Mesenchymal stem cell (in vitro differentiated cells and primary cell): Measurements from ENCODE around the gene DDIT3.
"Not testable (repeated sequence)": the region's sequence is repeated elsewhere in the genome, so short reads cannot be mapped to it uniquely, and the experiment has no call there.

Source experiments
- DNase-seq: peaks from one replicate; pipeline ENCODE4 v3.0.0-alpha.2; 2013
- H2AFZ ChIP-seq: one replicate; pipeline ENCODE4 v1.6.1; 2013; ENCODE audit warnings: low read depth, mild to moderate bottlenecking, control low read depth, inconsistent platforms, low read length, moderate library complexity
- H2AK5ac ChIP-seq: 2 replicates; pipeline ENCODE4 v1.6.1; 2013; ENCODE audit warnings: low read length, moderate library complexity, mild to moderate bottlenecking, inconsistent platforms; ENCODE audit not compliant: severe bottlenecking
- H2BK120ac ChIP-seq: one replicate; pipeline ENCODE4 v1.6.1; 2013; ENCODE audit warnings: low read depth, mild to moderate bottlenecking, inconsistent platforms, low read length, moderate library complexity
- H2BK12ac ChIP-seq, 2 experiments: one replicate each; pipeline ENCODE4 v1.6.1; 2013; ENCODE audit warnings: inconsistent platforms in 2 of 2, low read length in 2 of 2, mild to moderate bottlenecking in 2 of 2, moderate library complexity in 2 of 2, control low read depth in 1 of 2
- H2BK15ac ChIP-seq: one replicate; pipeline ENCODE4 v1.6.1; 2013; ENCODE audit warnings: mild to moderate bottlenecking, low read depth, inconsistent platforms; ENCODE audit not compliant: poor library complexity, severe bottlenecking
- H2BK5ac ChIP-seq: 2 replicates; pipeline ENCODE4 v1.6.1; 2013; ENCODE audit warnings: low read depth, mild to moderate bottlenecking, low read length, control low read depth, inconsistent platforms; ENCODE audit not compliant: poor library complexity, severe bottlenecking
- H3K14ac ChIP-seq, 2 experiments: one replicate each; pipeline ENCODE4 v1.6.1; 2013; ENCODE audit warnings: inconsistent platforms in 2 of 2, low read length in 2 of 2, control low read depth in 1 of 2, mild to moderate bottlenecking in 1 of 2, moderate library complexity in 1 of 2
- H3K18ac ChIP-seq, 2 experiments: one replicate each; pipeline ENCODE4 v1.6.1; 2013; ENCODE audit warnings: inconsistent platforms in 2 of 2, low read length in 2 of 2, control low read depth in 1 of 2, low read depth in 1 of 2, mild to moderate bottlenecking in 1 of 2
- H3K23ac ChIP-seq, 2 experiments: one replicate each; pipeline ENCODE4 v1.6.1; 2013; ENCODE audit warnings: inconsistent platforms in 2 of 2, low read length in 2 of 2, mild to moderate bottlenecking in 2 of 2, moderate library complexity in 2 of 2, control low read depth in 1 of 2
- H3K27ac ChIP-seq: 2 replicates; pipeline ENCODE4 v1.5.1; 2013; ENCODE audit warnings: mild to moderate bottlenecking, moderate library complexity, low read length, control low read depth, inconsistent platforms; ENCODE audit not compliant: poor library complexity, severe bottlenecking
- H3K27me3 ChIP-seq, 2 experiments: 2 replicates each; pipeline versions ENCODE4 v1.6.1 to v1.7.0; 2013; ENCODE audit warnings: low read length in 2 of 2, mild to moderate bottlenecking in 2 of 2, moderate library complexity in 2 of 2, control low read depth in 1 of 2, inconsistent platforms in 1 of 2; ENCODE audit not compliant: control insufficient read depth in 1 of 2, insufficient read depth in 1 of 2
- H3K36me3 ChIP-seq, 2 experiments: 2 replicates each; pipeline versions ENCODE4 v1.6.1 to v1.7.0; 2013; ENCODE audit warnings: low read length in 2 of 2, control low read depth in 1 of 2, inconsistent platforms in 1 of 2, low read depth in 1 of 2, mild to moderate bottlenecking in 1 of 2; ENCODE audit not compliant: insufficient read depth in 2 of 2, control insufficient read depth in 1 of 2
- H3K4ac ChIP-seq, 2 experiments: one replicate each; pipeline ENCODE4 v1.6.1; 2013; ENCODE audit warnings: inconsistent platforms in 2 of 2, low read length in 2 of 2, mild to moderate bottlenecking in 2 of 2, moderate library complexity in 2 of 2, control low read depth in 1 of 2, low read depth in 1 of 2
- H3K4me1 ChIP-seq: 2 replicates; pipeline ENCODE4 v1.6.1; 2013; ENCODE audit warnings: low read depth, low read length, control low read depth; ENCODE audit not compliant: control insufficient read depth, insufficient read depth
- H3K4me2 ChIP-seq: 2 replicates; pipeline ENCODE4 v1.6.1; 2013; ENCODE audit warnings: low read length, mild to moderate bottlenecking, inconsistent platforms; ENCODE audit not compliant: poor library complexity, severe bottlenecking
- H3K4me3 ChIP-seq, 2 experiments: 2 replicates each; pipeline versions ENCODE4 v1.5.1 to v1.7.0; 2013; ENCODE audit warnings: low read length in 2 of 2, mild to moderate bottlenecking in 2 of 2, control low read depth in 1 of 2, low read depth in 1 of 2; ENCODE audit not compliant: insufficient read depth in 1 of 2
- H3K79me1 ChIP-seq: replicated peaks from 2 replicates; pipeline ENCODE4 v1.6.1; 2013; ENCODE audit warnings: mild to moderate bottlenecking, control low read depth, low read length, inconsistent platforms; ENCODE audit not compliant: poor library complexity, severe bottlenecking
- H3K9ac ChIP-seq: 2 replicates; pipeline ENCODE4 v1.7.0; 2013; ENCODE audit warnings: mild to moderate bottlenecking, low read length, moderate library complexity
- H3K9me3 ChIP-seq: 2 replicates; pipeline ENCODE4 v1.7.0; 2013; ENCODE audit warnings: mild to moderate bottlenecking, low read length; ENCODE audit not compliant: control insufficient read depth
- H4K8ac ChIP-seq: one replicate; pipeline ENCODE4 v1.6.1; 2013; ENCODE audit warnings: inconsistent platforms, mild to moderate bottlenecking, low read length, moderate library complexity
- H4K91ac ChIP-seq: one replicate; pipeline ENCODE4 v1.6.1; 2013; ENCODE audit warnings: mild to moderate bottlenecking, low read length, inconsistent platforms
- WGBS: methylation state at CpG from one replicate; pipeline ENCODE4 v1.1.7; 2013; ENCODE audit warnings: mixed read lengths; 5-methylcytosine and 5-hydroxymethylcytosine counted together

DDIT3 gene

DNA sequence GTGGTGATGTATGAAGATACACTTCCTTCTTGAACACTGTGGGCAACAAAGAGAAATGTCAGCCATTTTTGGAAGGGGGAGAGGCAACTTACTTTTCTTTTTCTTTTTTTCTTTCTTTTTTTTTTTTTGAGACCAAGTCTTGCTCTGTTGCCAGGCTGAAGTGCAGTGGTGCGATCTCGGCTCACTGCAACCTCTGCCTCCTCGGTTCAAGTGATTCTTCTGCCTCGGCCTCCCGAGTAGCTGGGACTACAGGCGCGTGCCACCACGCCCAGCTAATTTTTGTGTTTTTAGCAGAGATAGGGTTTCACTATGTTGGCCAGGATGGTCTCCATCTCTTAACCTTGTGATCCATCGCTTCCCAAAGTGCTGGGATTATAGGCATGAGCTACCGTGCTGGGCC, 2.6 kb downstream of the DDIT3 start:
- not testable (repeated sequence) for H2BK5ac ChIP-seq, H3K4ac ChIP-seq, H4K8ac ChIP-seq, H3K9me3 ChIP-seq, H3K14ac ChIP-seq, H2BK15ac ChIP-seq, H3K18ac ChIP-seq, H4K91ac ChIP-seq, H3K27me3 ChIP-seq, H2BK12ac ChIP-seq, H3K79me1 ChIP-seq, H2BK120ac ChIP-seq, H2AFZ ChIP-seq, DNase-seq, H3K27ac ChIP-seq, H3K4me2 ChIP-seq, H2AK5ac ChIP-seq, H3K23ac ChIP-seq
- H3K4me3 ChIP-seq, result peak overlapping the region in 1 of 2 experiments; percentile 94
- H3K36me3 ChIP-seq, result peaks cover 29 to 58% of the 10 kb centered on the region in 2 experiments
- peaks cover 17% of the 10 kb centered on the region for H3K4me1 ChIP-seq
- peak overlapping the region; percentile 98 for H3K9ac ChIP-seq
- 98% methylated on average over 10 of the region's 10 CpGs for WGBS

DNA sequence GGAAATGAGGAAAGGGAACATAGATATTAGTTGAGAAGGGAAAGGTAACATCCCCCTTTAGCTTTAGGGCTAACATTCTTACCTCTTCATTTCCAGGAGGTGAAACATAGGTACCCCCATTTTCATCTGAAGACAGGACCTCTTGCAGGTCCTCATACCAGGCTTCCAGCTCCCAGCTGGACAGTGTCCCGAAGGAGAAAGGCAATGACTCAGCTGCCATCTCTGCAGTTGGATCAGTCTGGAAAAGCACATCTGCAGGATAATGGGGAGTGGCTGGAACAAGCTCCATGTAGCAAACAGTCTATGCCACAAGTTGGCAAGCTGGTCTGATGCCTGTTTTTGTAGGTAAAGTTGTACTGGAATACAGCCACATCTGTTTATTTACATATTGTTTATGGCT, 3.1 kb downstream of the DDIT3 start:
- Histone ChIP-seq H3K79me1 (peaks cover 9% of the 10 kb centered on the region), H2BK12ac (no peak overlapping the region), H3K14ac (no peak overlapping the region), H3K4me1 (peaks cover 15% of the 10 kb centered on the region), H2BK5ac (no peak overlapping the region), H3K9me3 (no peaks in the 10 kb centered on the region), H3K4me3 (peak overlapping the region in 1 of 2 experiments; percentile 94), H2AK5ac (no peak overlapping the region), H4K8ac (no peak overlapping the region), H2AFZ (no peak overlapping the region), H3K9ac (peak overlapping the region; percentile 98), H3K27ac (no peak overlapping the region), H3K27me3 (no peaks in the 10 kb centered on the region), H3K36me3 (peaks cover 32 to 64% of the 10 kb centered on the region in 2 experiments), H3K23ac (no peak overlapping the region), H3K4me2 (no peak overlapping the region), H4K91ac (no peak overlapping the region), H3K4ac (no peak overlapping the region), H2BK15ac (no peak overlapping the region), H2BK120ac (no peak overlapping the region), H3K18ac (no peak overlapping the region)
- DNase-seq, result peak; percentile 72
- WGBS, result 34% methylated on average over 1 of the region's 1 CpG

DNA sequence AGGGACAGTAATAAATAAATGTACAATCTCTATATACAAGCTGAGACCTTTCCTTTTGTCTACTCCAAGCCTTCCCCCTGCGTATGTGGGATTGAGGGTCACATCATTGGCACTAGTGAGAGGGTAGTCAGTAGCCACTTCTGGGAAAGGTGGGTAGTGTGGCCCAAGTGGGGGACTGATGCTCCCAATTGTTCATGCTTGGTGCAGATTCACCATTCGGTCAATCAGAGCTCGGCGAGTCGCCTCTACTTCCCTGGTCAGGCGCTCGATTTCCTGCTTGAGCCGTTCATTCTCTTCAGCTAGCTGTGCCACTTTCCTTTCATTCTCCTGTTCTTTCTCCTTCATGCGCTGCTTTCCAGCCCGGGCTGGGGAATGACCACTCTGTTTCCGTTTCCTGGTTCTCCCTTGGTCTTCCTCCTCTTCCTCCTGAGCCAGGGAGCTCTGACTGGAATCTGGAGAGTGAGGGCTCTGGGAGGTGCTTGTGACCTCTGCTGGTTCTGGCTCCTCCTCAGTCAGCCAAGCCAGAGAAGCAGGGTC, 3.6 kb downstream of the DDIT3 start:
- Histone ChIP-seq H4K91ac (no peak overlapping the region), H2BK12ac (no peak overlapping the region), H3K14ac (no peak overlapping the region), H2BK15ac (no peak overlapping the region), H3K9ac (peak overlapping the region; percentile 98), H3K4ac (no peak overlapping the region), H2AFZ (no peak overlapping the region), H3K79me1 (peaks cover 12% of the 10 kb centered on the region), H3K27me3 (no peaks in the 10 kb centered on the region), H2AK5ac (no peak overlapping the region), H3K9me3 (no peaks in the 10 kb centered on the region), H2BK5ac (no peak overlapping the region), H2BK120ac (no peak overlapping the region), H3K27ac (no peak overlapping the region), H3K23ac (no peak overlapping the region), H3K36me3 (peaks cover 36 to 69% of the 10 kb centered on the region in 2 experiments), H3K4me1 (peaks cover 12% of the 10 kb centered on the region), H3K4me2 (no peak overlapping the region), H3K4me3 (no peak overlapping the region), H3K18ac (no peak overlapping the region), H4K8ac (no peak overlapping the region)
- peak; percentile 28 for DNase-seq
- 96% methylated on average over 8 of the region's 11 CpGs for WGBS

DNA sequence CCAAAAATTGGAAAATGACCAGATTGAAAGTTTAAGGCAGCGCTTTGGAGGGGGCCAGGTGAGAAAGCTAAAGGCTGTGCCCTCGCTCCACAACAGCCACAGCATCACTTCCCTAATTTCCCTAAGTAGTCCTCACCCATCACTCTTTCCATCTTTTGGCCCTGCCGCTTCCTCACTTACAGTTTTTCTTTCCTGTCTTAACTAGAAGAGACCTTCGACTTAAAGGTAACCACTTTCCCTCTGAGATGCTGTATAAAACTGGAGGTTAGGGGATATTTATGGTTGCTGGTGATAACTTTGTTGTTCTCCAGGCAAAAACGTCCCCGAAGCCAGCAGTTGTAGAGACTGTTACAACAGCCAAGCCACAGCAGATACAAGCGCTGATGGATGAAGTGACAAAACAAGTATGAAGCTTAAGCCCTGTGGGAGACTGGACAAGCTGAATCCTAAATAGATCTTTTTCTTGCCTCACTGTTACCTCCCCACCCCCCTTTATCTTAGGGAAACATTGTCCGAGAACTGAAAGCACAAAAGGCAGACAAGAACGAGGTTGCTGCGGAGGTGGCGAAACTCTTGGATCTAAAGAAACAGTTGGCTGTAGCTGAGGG, 4.3 kb downstream of the DDIT3 start:
- H4K91ac ChIP-seq, result no peak overlapping the region
- H3K14ac ChIP-seq, result no peak overlapping the region
- H3K27ac ChIP-seq, result no peak overlapping the region
- H4K8ac ChIP-seq, result no peak overlapping the region
- WGBS, result 94% methylated on average over 10 of the region's 11 CpGs
- peaks cover 12% of the 10 kb centered on the region for H3K79me1 ChIP-seq
- H3K4ac ChIP-seq, result no peak overlapping the region
- no peak overlapping the region for H2BK120ac ChIP-seq
- peak; percentile 27 for DNase-seq
- no peak overlapping the region for H3K9ac ChIP-seq
- no peak overlapping the region for H2BK12ac ChIP-seq
- no peak overlapping the region for H2BK5ac ChIP-seq
- H3K4me1 ChIP-seq, result peaks cover 6% of the 10 kb centered on the region
- no peak overlapping the region for H3K18ac ChIP-seq
- H2BK15ac ChIP-seq, result no peak overlapping the region
- H2AK5ac ChIP-seq, result no peak overlapping the region
- no peak overlapping the region for H2AFZ ChIP-seq
- no peaks in the 10 kb centered on the region for H3K27me3 ChIP-seq
- H3K4me2 ChIP-seq, result no peak overlapping the region
- H3K9me3 ChIP-seq, result no peaks in the 10 kb centered on the region
- H3K4me3 ChIP-seq, result no peak overlapping the region
- H3K23ac ChIP-seq, result no peak overlapping the region
- peaks cover 42 to 75% of the 10 kb centered on the region in 2 experiments for H3K36me3 ChIP-seq
